Measurements from ENCODE around the gene FOXI2. TPM values are rescaled to one million over a fixed set of nuclear protein-coding genes. Genes with fewer than 3 reads are reported as not detected.

Gene FOXI2
- total and polyA plus RNA-seq, 2 of the 4 experiments (the other 2 are of a cell fraction) = not detected

GRCh38 chr10:127735723-127736221 is 1.2 kb upstream of the FOXI2 start:
- H2AK9ac ChIP-seq (replicated peaks; ENCODE audit: low read depth, low read length, poor library complexity) = no peak overlapping the region
- no peak overlapping the region for H3K4ac ChIP-seq (ENCODE audit: low read depth, low read length)
- no peak overlapping the region for H3K27ac ChIP-seq (ENCODE audit: insufficient read depth, low read length)
- no peaks in the 10 kb centered on the region for H3K4me1 ChIP-seq (ENCODE audit: control insufficient read depth, insufficient read depth, low read length)
- H2BK20ac ChIP-seq (ENCODE audit: low read depth, low read length) = no peak overlapping the region
- dilution Hi-C loops (cut with HindIII; ENCODE audit: low sequenced_read_pairs, unreplicated experiment) (no loop called here), intact Hi-C loops (cut with micrococcal nuclease) (no loop called here), in situ Hi-C loops (cut with MboI; ENCODE audit: low sequenced_read_pairs) (no loop called here)
- H4K20me1 ChIP-seq (ENCODE audit: insufficient read depth, low read length) = no peaks in the 10 kb centered on the region
- peaks cover 13% of the 10 kb centered on the region; the same call in 1 of the 2 replicates for H3K9me3 ChIP-seq (ENCODE audit: control insufficient read depth, insufficient read depth, low read length)
- no peak overlapping the region for H4K5ac ChIP-seq (ENCODE audit: low read depth, low read length)
- peaks cover 6% of the 10 kb centered on the region; the same call in 1 of the 2 replicates for H3K27me3 ChIP-seq (ENCODE audit: control insufficient read depth, insufficient read depth, low read length)
- H4K8ac ChIP-seq (ENCODE audit: low read depth in 2 of 2, low read length in 2 of 2) = no peak overlapping the region
- H2BK5ac ChIP-seq (ENCODE audit: low read depth, low read length, poor library complexity, severe bottlenecking) = no peak overlapping the region
- no peak overlapping the region for H3K18ac ChIP-seq (ENCODE audit: low read depth, low read length)
- no peak overlapping the region for H3K9ac ChIP-seq (ENCODE audit: low read depth, low read length)
- ChIA-PET POLR2A (ENCODE audit: unreplicated experiment) (no interaction called here), CTCF (no interaction called here)
- H3K56ac ChIP-seq (ENCODE audit: extremely low read depth, insufficient read depth, low read length) = no peak overlapping the region
- TF ChIP-seq RCOR1 (IDR thresholded peaks at IDR 0.05; ENCODE audit: insufficient replicate concordance, low read length) (no peak), MXI1 (IDR thresholded peaks at IDR 0.05; ENCODE audit: borderline replicate concordance, low read depth, low read length) (no peak), USF2 (IDR thresholded peaks at IDR 0.05; ENCODE audit: low read depth, low read length) (no peak), FOS (IDR thresholded peaks at IDR 0.05; ENCODE audit: low read depth, low read length) (no peak)
- no peak overlapping the region for H3K23ac ChIP-seq (ENCODE audit: low read depth, low read length)
- H3K9me1 ChIP-seq (ENCODE audit: insufficient read depth, low read length) = no peaks in the 10 kb centered on the region
- H2AFZ ChIP-seq (replicated peaks; ENCODE audit: low read length, poor library complexity) = no peak overlapping the region
- H3K36me3 ChIP-seq (ENCODE audit: control insufficient read depth, insufficient read depth, low read length) = no peaks in the 10 kb centered on the region
- DNase-seq (no peak), ATAC-seq (ENCODE audit: low read depth) (no peak)
- no peaks in the 10 kb centered on the region for H3K79me1 ChIP-seq (ENCODE audit: low read depth in 1 of 2, low read length in 2 of 2)
- no peak overlapping the region for H3K4me3 ChIP-seq (ENCODE audit: insufficient read depth, low read depth, low read length)
- no TSS peak for BruUV-seq (replicated peaks)
- no peak overlapping the region for H2AK5ac ChIP-seq (ENCODE audit: low read depth, low read length)
- no peak overlapping the region for H3K14ac ChIP-seq (replicated peaks; ENCODE audit: low read depth, low read length)
- WGBS, 2 experiments (ENCODE audit: extremely low coverage in 2 of 2, insufficient read length in 1 of 2) = 3% methylated on average over 12 of the region's 24 CpGs; no CpG with 5 or more reads in 1 of the 2 experiments
- H2BK15ac ChIP-seq (ENCODE audit: low read depth, low read length) = no peak overlapping the region
- no peak overlapping the region for H3K4me2 ChIP-seq (ENCODE audit: low read depth, low read length)
- H2BK120ac ChIP-seq (ENCODE audit: low read depth, low read length) = no peak overlapping the region
- no peak overlapping the region for H4K91ac ChIP-seq (ENCODE audit: insufficient read depth, low read depth, low read length)
